HepG2 (cell line): ENCODE measurements around the gene ALCAM.
"Not testable (repeated sequence)": the region's sequence is repeated elsewhere in the genome, so short reads cannot be mapped to it uniquely, and the experiment has no call there.

Experiments
- ATF7 ChIP-seq, 2 experiments: fragments of 450-650 bp in 1 of 2; sonication (generic) in 1 of 2; formaldehyde crosslinking in 1 of 2; IDR thresholded peaks; 2 replicates each; pipeline versions ENCODE4 v1.4.0 to v1.6.1; 2016 to 2020; ENCODE audit warnings: antibody characterized with exemption in 1 of 2, mild to moderate bottlenecking in 1 of 2, missing genetic modification reagents in 1 of 2
- EZH2 ChIP-seq: conservative IDR thresholded peaks from 2 replicates; pipeline ENCODE4 v1.6.1; 2012; ENCODE audit warnings: mild to moderate bottlenecking, low read depth, low read length, moderate library complexity
- MED13 ChIP-seq: sonication (generic); formaldehyde crosslinking; IDR thresholded peaks from 2 replicates; pipeline ENCODE4 v1.5.0; 2020; ENCODE audit warnings: missing genetic modification reagents
- SRF ChIP-seq: IDR thresholded peaks from 2 replicates; pipeline ENCODE4 v1.6.1; 2011; ENCODE audit warnings: mild to moderate bottlenecking, low read depth, low read length, moderate library complexity
- TCF7L2 ChIP-seq: IDR thresholded peaks from 2 replicates; pipeline ENCODE4 v1.6.1; 2011; ENCODE audit warnings: mild to moderate bottlenecking, low read depth, low read length, moderate library complexity

DNA sequence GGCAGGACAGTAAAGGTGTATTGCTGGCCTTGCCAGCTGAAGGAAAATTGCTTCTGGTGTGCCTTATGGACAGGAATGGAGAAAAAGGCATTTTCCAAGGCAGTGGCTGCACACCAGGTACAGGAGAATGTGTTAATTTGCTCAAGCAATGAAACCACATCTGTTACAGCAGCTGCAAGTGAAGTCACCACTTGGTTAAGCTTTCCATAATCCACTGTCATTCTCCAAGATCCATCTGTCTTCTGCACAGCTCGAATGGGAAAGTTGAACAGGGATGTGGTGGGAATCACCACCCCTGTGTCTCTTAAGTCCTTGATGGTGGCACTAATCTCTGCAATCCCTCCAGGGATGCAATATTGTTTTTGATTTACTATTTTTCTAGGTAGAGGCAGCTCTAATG lies 236.8 kb downstream of the ALCAM start:
- TF ChIP-seq SRF; ATF7 (IDR thresholded peaks at IDR 0.05); ATF7 (CRISPR knock-in tag; IDR thresholded peaks at IDR 0.05); EZH2; TCF7L2; MED13: not testable (repeated sequence)
